Thyroid gland (tissue), 4 donors: Measurements from ENCODE around the gene ANKS1A.

Experiments used
- POLR2A ChIP-seq, 2 donors: fragments of 450-650 bp; IDR thresholded peaks; one replicate each; pipeline ENCODE4 v1.6.1; 2017; ENCODE audit warnings: antibody characterized with exemption in 2 of 2, mild to moderate bottlenecking in 2 of 2, moderate library complexity in 1 of 2
- TF ChIP-seq, protein P1 (sequence below), 6 experiments: fragments of 200-600 bp in 3 of 6; fragments of 450-650 bp in 3 of 6; sonication (generic) in 3 of 6; IDR thresholded peaks; one replicate each; pipeline ENCODE4 v1.5.1; 2016 to 2019; ENCODE audit warnings: antibody characterized with exemption in 6 of 6, mild to moderate bottlenecking in 2 of 6, inconsistent platforms in 1 of 6, moderate library complexity in 1 of 6

DNA sequence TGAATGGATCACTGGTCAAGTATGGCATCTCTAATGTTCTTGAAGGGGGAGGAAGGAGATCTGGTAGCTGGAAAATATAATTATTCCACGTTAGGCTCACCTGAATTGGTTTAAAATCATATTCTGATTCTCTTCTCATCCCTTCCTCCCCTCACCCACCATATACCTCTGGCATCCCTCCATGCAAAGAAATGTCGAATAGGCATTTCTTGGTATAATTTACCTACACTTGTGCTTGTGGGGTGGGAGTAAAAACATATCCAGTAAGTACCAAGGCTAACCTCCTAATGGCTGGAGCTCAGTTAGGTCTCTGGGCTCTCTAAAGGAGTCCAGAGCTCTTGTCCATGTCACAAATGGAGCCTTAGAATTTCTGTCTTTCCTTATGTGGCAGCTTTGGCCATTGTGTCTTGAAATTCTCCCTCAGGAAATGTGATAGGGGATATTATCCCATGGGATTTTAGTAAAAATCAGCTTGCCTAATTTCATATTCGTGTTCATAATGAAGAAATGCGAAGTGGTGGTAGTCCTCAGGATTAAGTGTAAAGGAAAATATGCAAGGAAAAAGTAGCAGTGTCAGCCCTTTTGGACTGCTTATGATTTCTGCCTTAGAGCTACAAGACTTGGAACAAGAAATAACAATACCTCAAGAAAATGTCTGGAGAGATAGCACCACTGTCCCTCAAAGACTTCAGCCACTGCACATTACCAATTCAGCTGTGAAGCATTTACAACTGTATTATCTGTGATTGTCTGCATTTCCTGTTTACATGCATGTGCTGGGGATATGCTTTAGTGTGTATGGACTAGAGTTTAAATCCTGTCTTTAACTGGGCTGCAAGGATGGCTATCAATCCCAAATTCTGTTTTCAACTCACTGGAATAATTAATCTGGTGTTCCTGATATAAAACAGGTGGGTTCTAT lies 13.5 kb upstream of the ANKS1A start:
- TF ChIP-seq, protein P1, sequence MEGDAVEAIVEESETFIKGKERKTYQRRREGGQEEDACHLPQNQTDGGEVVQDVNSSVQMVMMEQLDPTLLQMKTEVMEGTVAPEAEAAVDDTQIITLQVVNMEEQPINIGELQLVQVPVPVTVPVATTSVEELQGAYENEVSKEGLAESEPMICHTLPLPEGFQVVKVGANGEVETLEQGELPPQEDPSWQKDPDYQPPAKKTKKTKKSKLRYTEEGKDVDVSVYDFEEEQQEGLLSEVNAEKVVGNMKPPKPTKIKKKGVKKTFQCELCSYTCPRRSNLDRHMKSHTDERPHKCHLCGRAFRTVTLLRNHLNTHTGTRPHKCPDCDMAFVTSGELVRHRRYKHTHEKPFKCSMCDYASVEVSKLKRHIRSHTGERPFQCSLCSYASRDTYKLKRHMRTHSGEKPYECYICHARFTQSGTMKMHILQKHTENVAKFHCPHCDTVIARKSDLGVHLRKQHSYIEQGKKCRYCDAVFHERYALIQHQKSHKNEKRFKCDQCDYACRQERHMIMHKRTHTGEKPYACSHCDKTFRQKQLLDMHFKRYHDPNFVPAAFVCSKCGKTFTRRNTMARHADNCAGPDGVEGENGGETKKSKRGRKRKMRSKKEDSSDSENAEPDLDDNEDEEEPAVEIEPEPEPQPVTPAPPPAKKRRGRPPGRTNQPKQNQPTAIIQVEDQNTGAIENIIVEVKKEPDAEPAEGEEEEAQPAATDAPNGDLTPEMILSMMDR (IDR thresholded peaks at IDR 0.05): no peak
- no peak for TF ChIP-seq POLR2A (IDR thresholded peaks at IDR 0.05)
